CMK (cell line): ENCODE results near the gene PPT2.
"Not testable (repeated sequence)": the region's sequence is repeated elsewhere in the genome, so short reads cannot be mapped to it uniquely, and the experiment has no call there.

ENCODE experiments used
- DNase-seq: peaks from one replicate; pipeline ENCODE4 v3.0.0-alpha.2; 2010; ENCODE audit warnings: low read depth

Gene PPT2

GRCh38 chr6:32176476-32177182, 22.7 kb downstream of the PPT2 start:
- DNase-seq, result no peak

GRCh38 chr6:32177183-32177787, 23.3 kb downstream of the PPT2 start:
- DNase-seq, result no peak

GRCh38 chr6:32177788-32178546, 24.0 kb downstream of the PPT2 start, which contains the start of gene RNF5:
Gene RNF5 (plus strand): TSS chr6:32178405. CDS start chr6:32178512, 107 bp downstream.
- peak; percentile 98 for DNase-seq

- DNase-seq, result no peak
Observed at GRCh38 chr6:32178547-32179440, 24.9 kb downstream of the PPT2 start.

GRCh38 chr6:32179766-32180405, 25.9 kb downstream of the PPT2 start:
- DNase-seq, result no peak

- DNase-seq, result no peak
Observed at GRCh38 chr6:32181148-32181702, 27.3 kb downstream of the PPT2 start.

GRCh38 chr6:32181915-32182529, 28.1 kb downstream of the PPT2 start:
- no peak for DNase-seq

- no peak for DNase-seq
Observed at GRCh38 chr6:32182555-32182981, 28.6 kb downstream of the PPT2 start.

GRCh38 chr6:32183030-32183429, 29.1 kb downstream of the PPT2 start:
- DNase-seq, result no peak

GRCh38 chr6:32183483-32184083, 29.6 kb downstream of the PPT2 start:
- no peak for DNase-seq

- DNase-seq, result no peak
Observed at GRCh38 chr6:32184084-32184640, 30.2 kb downstream of the PPT2 start, which contains the start of gene AGER. Gene AGER (minus strand): TSS chr6:32184253. CDS start chr6:32184222, 31 bp downstream.

- DNase-seq, result not testable (repeated sequence)
Observed at GRCh38 chr6:32185681-32186131, 31.8 kb downstream of the PPT2 start.

- not testable (repeated sequence) for DNase-seq
Observed at GRCh38 chr6:32186151-32186840, 32.4 kb downstream of the PPT2 start.

- no peak for DNase-seq
Observed at GRCh38 chr6:32187009-32187709, 33.2 kb downstream of the PPT2 start.

GRCh38 chr6:32187725-32188380, 33.9 kb downstream of the PPT2 start:
- DNase-seq, result not testable (repeated sequence)

- DNase-seq, result no peak
Observed at GRCh38 chr6:32188381-32189068, 34.6 kb downstream of the PPT2 start.

- no peak for DNase-seq
Observed at GRCh38 chr6:32189069-32189741, 35.3 kb downstream of the PPT2 start.
